Spinal cord (tissue), 10 donors: ENCODE measurements around the gene SFRP5. TPM values are rescaled to one million over a fixed set of nuclear protein-coding genes. Genes with fewer than 3 reads are reported as not detected.

ENCODE experiments used
- DNase-seq, 6 donors: peaks; one replicate each; pipeline versions ENCODE4 v3.0.0 to v3.0.0-alpha.2; 2013 to 2015; ENCODE audit warnings: low spot score in 6 of 6, low read depth in 4 of 6
- H3K27ac ChIP-seq: one replicate; pipeline ENCODE4 v1.5.1; 2013; ENCODE audit warnings: low read depth, low read length, control low read depth
- H3K27me3 ChIP-seq: one replicate; pipeline ENCODE4 v1.6.1; 2013; ENCODE audit warnings: low read length; ENCODE audit not compliant: control insufficient read depth, insufficient read depth
- H3K36me3 ChIP-seq: one replicate; pipeline ENCODE4 v1.6.1; 2013; ENCODE audit warnings: low read length; ENCODE audit not compliant: control insufficient read depth, insufficient read depth
- H3K4me1 ChIP-seq: one replicate; pipeline ENCODE4 v1.6.1; 2013; ENCODE audit warnings: low read length; ENCODE audit not compliant: control insufficient read depth, insufficient read depth
- H3K4me3 ChIP-seq: one replicate; pipeline ENCODE4 v1.5.1; 2013; ENCODE audit warnings: low read depth, low read length, control low read depth
- H3K9me3 ChIP-seq: one replicate; pipeline ENCODE4 v1.6.1; 2013; ENCODE audit warnings: low read length; ENCODE audit not compliant: control insufficient read depth, insufficient read depth
- WGBS: methylation state at CpG from one replicate; pipeline ENCODE4 v1.1.5; 2013; ENCODE audit warnings: missing lambda C conversion rate; ENCODE audit not compliant: insufficient coverage; 5-methylcytosine and 5-hydroxymethylcytosine counted together
- polyA plus RNA-seq, 2 donors: library from polyadenylated mRNA; unstranded; fragments of 120-200 nt; gene quantifications; one replicate each; pipeline ENCODE4 v1.2.1, GENCODE V29; 2013; ENCODE audit not compliant: insufficient read length in 2 of 2
- total RNA-seq, 2 donors: library from RNA; depleted of rRNA in 1 of 2; stranded (reverse); fragments of 120-200 nt in 1 of 2; fragments of >200 nt in 1 of 2; gene quantifications; one replicate each; pipeline versions ENCODE4 v1.2.3 to v1.2.4, GENCODE V29; 2013 to 2014
- donor health status: healthy.

The SFRP5 gene
- total and polyA plus RNA-seq, 4 donors, result 4.1 to 9.6 (median 5.5) TPM

- Histone ChIP-seq H3K36me3 (peaks cover 36% of the 10 kb centered on the region), H3K4me3 (no peak overlapping the region), H3K27me3 (no peaks in the 10 kb centered on the region), H3K4me1 (no peaks in the 10 kb centered on the region), H3K27ac (no peak overlapping the region), H3K9me3 (no peaks in the 10 kb centered on the region)
- 91% methylated on average over 14 of the region's 15 CpGs for WGBS
- no peak for DNase-seq
Measured at GRCh38 chr10:97744405-97745035, 27.3 kb downstream of the SFRP5 start.

GRCh38 chr10:97743169-97743943 is 28.4 kb downstream of the SFRP5 start:
- no peaks in the 10 kb centered on the region for H3K27me3 ChIP-seq
- 94% methylated on average over 5 of the region's 10 CpGs for WGBS

GRCh38 chr10:97740613-97741012 is 31.2 kb downstream of the SFRP5 start:
- peaks cover 27% of the 10 kb centered on the region for H3K36me3 ChIP-seq
- H3K4me1 ChIP-seq, result peaks cover 23% of the 10 kb centered on the region
- H3K27ac ChIP-seq, result no peak overlapping the region
- no peaks in the 10 kb centered on the region for H3K27me3 ChIP-seq
- H3K9me3 ChIP-seq, result no peaks in the 10 kb centered on the region
- 57% methylated on average over 1 of the region's 2 CpGs for WGBS
- DNase-seq, result peak in 1 of 6 donors; percentile 49
- H3K4me3 ChIP-seq, result no peak overlapping the region

More at GRCh38 chr10:97743169-97743943, 28.4 kb downstream of the SFRP5 start:
- H3K4me1 ChIP-seq, result peaks cover 4% of the 10 kb centered on the region
- H3K9me3 ChIP-seq, result no peaks in the 10 kb centered on the region
- no peak overlapping the region for H3K4me3 ChIP-seq
- DNase-seq, result no peak
- H3K36me3 ChIP-seq, result peaks cover 33% of the 10 kb centered on the region
- no peak overlapping the region for H3K27ac ChIP-seq

- DNase-seq, result no peak
- H3K27ac ChIP-seq, result no peak overlapping the region
- H3K4me3 ChIP-seq, result no peak overlapping the region
- H3K27me3 ChIP-seq, result no peaks in the 10 kb centered on the region
- peaks cover 23% of the 10 kb centered on the region for H3K4me1 ChIP-seq
- H3K36me3 ChIP-seq, result peaks cover 13% of the 10 kb centered on the region
- WGBS, result 100% methylated on average over 3 of the region's 4 CpGs
- no peaks in the 10 kb centered on the region for H3K9me3 ChIP-seq
Measured at GRCh38 chr10:97738616-97739015, 33.2 kb downstream of the SFRP5 start.

GRCh38 chr10:97737770-97738265 is 34.0 kb downstream of the SFRP5 start:
- no peak overlapping the region for H3K27ac ChIP-seq
- peaks cover 9% of the 10 kb centered on the region for H3K36me3 ChIP-seq
- no peak for DNase-seq
- H3K4me3 ChIP-seq, result peak overlapping the region; percentile 95
- no peaks in the 10 kb centered on the region for H3K9me3 ChIP-seq
- 39% methylated on average over 14 of the region's 14 CpGs for WGBS
- peaks cover 23% of the 10 kb centered on the region for H3K4me1 ChIP-seq
- no peaks in the 10 kb centered on the region for H3K27me3 ChIP-seq

GRCh38 chr10:97736902-97737769 is 34.7 kb downstream of the SFRP5 start, which contains the start of gene ZFYVE27:
Gene ZFYVE27 (plus strand): TSS chr10:97737128. CDS start chr10:97738478, 1,350 bp downstream.
- under 1% methylated on average over 67 of the region's 72 CpGs for WGBS

GRCh38 chr10:97736403-97736901 is 35.3 kb downstream of the SFRP5 start:
- no peaks in the 10 kb centered on the region for H3K9me3 ChIP-seq
- no peak overlapping the region for H3K27ac ChIP-seq

More at GRCh38 chr10:97736902-97737769, 34.7 kb downstream of the SFRP5 start, which contains the start of gene ZFYVE27:
- peak within 1 kb of the TSS; percentile 72 for H3K27ac ChIP-seq
- H3K9me3 ChIP-seq, result no peaks in the 10 kb centered on the region
- peak in 5 of 6 donors; percentile 91 to 99 (median 93) for DNase-seq
- peaks cover 23% of the 10 kb centered on the region for H3K4me1 ChIP-seq
- H3K4me3 ChIP-seq, result peak within 1 kb of the TSS; percentile 95
- peaks cover 7% of the 10 kb centered on the region for H3K36me3 ChIP-seq
- no peaks in the 10 kb centered on the region for H3K27me3 ChIP-seq

GRCh38 chr10:97734021-97734420 is 37.8 kb downstream of the SFRP5 start:
- WGBS, result 90% methylated on average over 4 of the region's 6 CpGs
- H3K36me3 ChIP-seq, result peaks cover 3% of the 10 kb centered on the region
- peaks cover 23% of the 10 kb centered on the region for H3K4me1 ChIP-seq
- H3K27ac ChIP-seq, result no peak overlapping the region
- H3K4me3 ChIP-seq, result no peak overlapping the region
- H3K9me3 ChIP-seq, result no peaks in the 10 kb centered on the region
- H3K27me3 ChIP-seq, result no peaks in the 10 kb centered on the region
- DNase-seq, result no peak

More at GRCh38 chr10:97736403-97736901, 35.3 kb downstream of the SFRP5 start:
- H3K4me1 ChIP-seq, result peaks cover 23% of the 10 kb centered on the region
- DNase-seq, result no peak
- peak overlapping the region; percentile 95 for H3K4me3 ChIP-seq
- 72% methylated on average over 10 of the region's 13 CpGs for whole genome bisulfite sequencing
- peaks cover 3% of the 10 kb centered on the region for H3K36me3 ChIP-seq
- H3K27me3 ChIP-seq, result no peaks in the 10 kb centered on the region

- DNase-seq, result no peak
- no CpG with 5 or more reads among the region's 5 CpGs for WGBS
- H3K27me3 ChIP-seq, result no peaks in the 10 kb centered on the region
Measured at GRCh38 chr10:97733256-97733655, 38.5 kb downstream of the SFRP5 start.

More at GRCh38 chr10:97733256-97733655, 38.5 kb downstream of the SFRP5 start:
- H3K27ac ChIP-seq, result no peak overlapping the region
- H3K4me1 ChIP-seq, result peaks cover 18% of the 10 kb centered on the region
- peaks cover 3% of the 10 kb centered on the region for H3K36me3 ChIP-seq
- H3K9me3 ChIP-seq, result no peaks in the 10 kb centered on the region
- H3K4me3 ChIP-seq, result no peak overlapping the region
